ENCODE results near the gene WNK2.

WNK2 gene

DNA sequence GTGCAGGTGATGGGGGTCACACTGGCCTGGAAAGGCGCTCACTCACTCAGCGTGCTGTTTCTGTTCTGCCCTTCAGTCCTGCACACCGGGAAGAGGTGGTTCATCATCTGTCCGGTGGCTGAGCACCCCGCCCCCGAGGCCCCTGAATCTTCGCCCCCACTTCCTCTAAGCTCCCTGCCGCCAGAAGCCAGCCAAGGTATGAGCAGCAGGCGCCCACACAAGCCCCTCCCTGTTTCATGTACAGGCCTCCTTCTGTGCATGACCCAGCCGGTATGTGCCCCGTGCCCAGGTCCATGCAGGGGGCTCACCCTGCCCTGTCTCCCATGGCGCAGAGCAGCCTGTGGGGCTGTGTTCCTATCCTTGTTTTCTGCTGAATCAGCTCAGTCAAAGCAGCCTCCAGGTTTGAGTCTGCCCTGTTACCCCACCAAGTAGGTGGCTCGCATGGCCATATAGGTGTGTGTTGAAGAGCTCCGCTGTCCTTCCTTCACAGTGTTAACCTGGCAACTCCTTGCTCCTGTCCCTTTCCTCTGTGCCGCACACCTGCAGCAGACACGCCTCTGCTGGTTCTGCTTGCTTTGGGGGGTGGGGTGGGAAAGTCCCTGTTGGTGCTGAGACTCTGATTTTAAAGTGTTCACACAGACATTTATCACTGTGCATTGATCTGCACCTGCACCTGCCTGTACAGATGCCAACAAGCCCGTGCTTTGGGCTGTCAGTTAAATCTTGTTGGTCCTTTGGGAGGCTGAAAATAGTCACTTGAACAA, 84.8 kb downstream of the WNK2 start:
- ATAC-seq: peak; percentile 41 to 53

DNA sequence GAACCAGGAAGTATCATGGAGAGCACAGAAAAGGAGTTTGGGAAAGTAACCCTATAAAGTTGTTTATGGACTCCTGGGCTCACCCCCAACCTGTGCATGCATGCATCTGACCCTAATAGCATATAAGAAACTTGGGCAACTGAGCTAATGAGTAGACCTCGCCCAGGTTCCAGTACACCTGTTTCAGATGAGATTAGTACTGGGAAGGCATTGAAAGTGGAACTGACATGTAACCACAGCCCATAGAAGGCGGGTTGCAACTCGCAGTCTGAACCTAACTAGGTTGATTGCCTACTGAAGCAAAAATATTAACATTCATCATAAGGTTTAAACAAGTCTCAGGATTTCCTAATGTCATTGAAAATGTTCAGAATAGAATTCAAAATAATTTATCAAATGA, 87.0 kb downstream of the WNK2 start:
- no peak for ATAC-seq

DNA sequence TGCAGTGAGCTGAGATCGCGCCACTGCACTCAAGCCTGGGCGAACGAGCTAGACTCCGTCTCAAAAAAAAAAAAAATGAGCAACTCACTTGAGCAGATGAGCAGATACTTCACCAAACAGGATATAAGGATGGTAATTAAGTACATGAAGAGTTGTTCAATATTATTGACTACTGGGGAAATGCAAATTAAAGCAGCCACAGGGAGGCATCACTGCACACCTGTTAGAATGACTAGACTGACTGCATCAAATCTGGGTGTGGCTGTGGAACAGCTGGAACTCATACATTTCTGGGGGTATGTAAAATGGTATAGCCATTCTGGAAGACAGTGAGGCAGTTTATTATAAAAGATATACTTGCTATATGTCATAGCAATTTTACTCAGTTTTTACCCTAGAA, 93.0 kb downstream of the WNK2 start:
- ATAC-seq: no peak

DNA sequence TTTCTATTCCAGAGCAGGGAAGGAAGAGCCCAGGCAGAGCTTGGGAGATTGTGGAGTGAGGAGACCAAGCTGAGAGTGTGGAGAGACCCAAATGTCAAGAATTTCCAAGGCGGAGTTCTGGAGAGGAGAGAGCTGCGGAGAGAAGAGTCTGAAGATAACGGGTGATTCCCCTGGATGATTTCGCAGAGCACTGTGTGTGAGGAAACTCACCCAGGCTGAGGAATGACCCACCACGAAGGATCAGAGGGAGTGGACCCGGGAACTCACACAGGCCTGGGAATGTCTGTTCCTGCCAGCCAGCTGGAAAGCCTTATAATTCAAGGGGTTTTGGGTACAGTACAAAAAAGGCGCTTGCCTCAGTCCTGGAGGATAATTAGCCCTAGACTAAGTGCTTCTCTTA, 94.2 kb downstream of the WNK2 start:
- no peak for ATAC-seq

DNA sequence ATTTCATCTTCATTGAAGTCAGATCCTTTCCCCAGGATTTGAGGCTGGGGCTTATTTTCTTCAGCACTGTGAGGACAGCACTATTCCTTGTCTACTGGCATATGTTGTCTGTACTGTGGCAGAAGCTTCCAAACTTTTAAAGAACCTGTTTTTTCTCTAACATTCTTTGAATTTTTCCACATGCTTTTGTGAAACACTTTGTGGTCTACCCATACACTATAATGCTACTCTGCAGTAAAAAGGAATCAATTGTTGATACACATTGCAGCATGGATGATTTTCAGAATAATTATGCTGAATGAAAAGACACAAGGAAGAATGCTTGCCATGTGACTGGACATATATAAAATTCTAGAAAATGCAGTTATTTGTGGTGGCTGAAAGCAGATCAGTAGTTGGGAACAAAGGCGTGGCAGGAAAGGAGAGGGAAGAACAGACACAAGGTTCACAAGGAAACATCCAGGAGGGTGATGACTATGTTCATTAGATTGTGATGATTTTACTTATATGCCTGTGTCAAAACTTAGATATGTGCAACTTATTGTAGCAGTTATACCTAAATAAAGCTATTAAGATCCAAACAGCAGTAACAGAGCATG, 96.8 kb downstream of the WNK2 start:
- no peak for ATAC-seq

DNA sequence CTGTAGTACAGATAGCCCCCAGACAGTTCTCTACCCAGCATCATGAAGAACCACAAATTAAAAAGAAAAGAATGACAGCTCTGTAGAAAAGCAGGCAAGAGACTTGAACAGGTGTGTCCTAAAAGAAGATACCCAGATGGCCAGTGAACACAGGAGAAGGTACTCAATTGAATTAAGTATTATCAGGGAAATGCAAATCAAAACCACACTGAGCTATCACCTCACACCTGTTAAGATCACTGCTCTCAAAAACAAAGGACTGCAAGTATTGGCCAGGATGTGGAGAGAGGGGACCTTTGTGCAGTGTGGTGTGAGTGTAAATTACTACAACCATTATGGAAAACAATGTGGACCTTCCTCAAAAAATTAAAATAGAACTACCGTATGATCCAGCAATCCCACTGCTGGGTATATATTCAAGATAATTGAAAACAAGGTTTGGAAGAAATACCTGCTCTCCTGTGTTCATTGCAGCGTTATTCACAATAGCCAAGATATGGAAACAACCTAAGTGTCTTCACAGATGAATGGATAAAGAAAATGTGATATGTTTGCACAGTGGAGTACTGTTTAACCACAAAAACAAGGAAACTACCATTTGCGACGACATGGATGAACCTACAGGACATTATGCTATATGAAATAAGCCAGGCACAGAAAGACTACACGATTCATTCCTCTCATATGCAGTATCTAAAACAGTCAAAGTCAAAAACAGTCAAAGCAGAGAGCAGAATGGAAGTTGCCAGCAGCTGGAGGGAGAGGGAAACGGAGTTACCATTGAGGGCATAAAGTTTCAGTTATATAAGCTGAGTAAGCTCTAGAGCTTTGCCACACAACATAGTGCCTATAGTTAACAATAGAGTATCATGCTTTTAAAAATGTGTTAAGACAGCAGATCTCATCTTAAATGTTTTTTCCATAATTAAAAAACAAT, 102.6 kb downstream of the WNK2 start:
- no peak for ATAC-seq

DNA sequence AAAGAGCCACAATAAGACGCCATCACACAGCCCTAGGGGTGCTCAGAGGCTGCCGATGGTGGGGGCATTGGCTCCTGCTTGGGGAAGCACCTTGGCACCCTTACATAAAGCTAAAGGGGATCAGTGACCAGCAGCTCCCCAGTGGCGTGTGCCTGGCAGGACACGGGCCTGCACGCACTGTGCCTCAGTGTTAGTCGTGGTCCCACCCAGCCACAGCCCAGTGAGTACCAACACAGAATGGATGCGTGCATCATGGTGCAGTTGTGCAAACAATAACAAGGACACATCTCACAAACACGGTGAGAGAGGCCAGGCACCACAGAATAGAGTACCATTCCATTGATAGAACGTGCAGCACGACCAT, 103.2 kb downstream of the WNK2 start:
- ATAC-seq: no peak

DNA sequence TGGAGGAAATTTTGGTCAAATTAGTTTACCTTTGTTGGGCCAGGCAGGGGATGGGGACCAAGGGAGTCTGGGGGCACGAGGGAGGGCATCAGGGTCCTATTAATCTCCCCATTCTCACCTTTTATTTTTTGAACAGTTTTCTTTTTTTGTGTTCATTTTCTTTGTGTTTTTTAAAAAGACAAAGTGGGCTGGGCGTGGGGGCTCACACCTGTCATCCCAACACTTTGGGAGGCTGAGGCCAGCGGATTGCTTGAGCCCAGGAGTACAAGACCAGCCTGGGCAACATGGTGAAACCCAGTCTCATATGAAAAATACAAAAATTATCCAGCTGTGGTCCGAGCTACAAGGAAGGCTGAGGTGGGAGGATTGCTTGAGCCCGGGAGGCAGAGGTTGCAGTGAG, 103.7 kb downstream of the WNK2 start:
- no peak for ATAC-seq

DNA sequence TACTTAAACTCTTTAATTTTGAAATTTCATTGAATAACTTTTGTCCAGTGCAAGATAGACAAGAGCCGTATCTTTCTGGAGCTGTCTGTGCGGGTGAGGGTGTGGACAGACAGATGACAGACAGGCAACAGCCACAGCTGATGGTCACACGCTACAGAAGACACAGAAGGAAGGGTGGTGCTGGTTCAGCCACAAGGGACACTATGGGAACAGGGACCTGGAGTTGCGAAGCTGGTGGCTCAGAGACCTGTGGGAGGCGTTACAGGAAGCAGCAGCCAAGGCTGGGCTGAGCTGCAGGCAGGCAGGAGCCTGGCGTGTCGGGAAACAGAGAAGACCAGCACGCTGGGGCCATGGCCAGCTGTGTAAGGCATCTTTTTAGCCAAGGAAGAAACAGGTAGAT, 104.4 kb downstream of the WNK2 start:
- ATAC-seq: no peak

DNA sequence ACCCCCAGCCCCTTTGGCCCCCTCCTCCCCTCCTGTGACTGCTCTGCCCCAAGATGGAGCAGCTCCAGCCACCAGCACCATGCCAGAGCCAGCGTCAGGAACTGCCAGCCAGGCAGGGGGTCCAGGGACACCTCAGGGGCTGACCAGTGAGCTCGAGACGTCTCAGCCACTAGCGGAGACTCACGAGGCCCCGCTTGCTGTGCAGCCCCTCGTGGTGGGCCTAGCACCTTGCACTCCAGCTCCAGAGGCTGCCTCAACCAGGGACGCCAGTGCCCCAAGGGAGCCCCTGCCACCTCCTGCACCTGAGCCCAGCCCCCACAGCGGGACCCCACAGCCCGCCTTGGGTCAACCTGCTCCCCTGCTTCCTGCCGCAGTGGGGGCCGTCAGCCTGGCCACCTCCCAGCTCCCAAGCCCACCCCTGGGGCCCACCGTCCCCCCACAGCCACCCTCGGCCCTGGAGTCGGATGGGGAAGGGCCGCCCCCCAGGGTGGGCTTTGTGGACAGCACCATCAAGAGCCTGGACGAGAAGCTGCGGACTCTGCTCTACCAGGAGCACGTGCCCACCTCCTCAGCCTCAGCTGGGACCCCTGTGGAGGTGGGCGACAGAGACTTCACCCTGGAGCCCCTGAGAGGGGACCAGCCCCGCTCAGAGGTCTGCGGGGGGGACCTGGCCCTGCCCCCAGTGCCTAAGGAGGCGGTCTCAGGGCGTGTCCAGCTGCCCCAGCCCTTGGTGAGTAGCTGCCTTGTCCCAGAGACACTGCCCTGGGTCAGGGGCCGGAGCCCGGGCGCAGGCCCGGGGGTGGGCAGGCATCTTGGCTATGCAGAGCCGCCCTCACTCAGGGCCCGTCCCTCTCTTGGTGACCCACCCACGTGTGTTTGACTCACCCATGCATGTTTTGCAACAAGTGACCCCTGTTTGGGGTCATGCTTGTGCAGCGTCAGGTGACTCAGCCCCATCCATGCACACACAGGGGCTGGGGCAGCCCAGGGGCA, 105.2 kb downstream of the WNK2 start:
- ATAC-seq: no peak

DNA sequence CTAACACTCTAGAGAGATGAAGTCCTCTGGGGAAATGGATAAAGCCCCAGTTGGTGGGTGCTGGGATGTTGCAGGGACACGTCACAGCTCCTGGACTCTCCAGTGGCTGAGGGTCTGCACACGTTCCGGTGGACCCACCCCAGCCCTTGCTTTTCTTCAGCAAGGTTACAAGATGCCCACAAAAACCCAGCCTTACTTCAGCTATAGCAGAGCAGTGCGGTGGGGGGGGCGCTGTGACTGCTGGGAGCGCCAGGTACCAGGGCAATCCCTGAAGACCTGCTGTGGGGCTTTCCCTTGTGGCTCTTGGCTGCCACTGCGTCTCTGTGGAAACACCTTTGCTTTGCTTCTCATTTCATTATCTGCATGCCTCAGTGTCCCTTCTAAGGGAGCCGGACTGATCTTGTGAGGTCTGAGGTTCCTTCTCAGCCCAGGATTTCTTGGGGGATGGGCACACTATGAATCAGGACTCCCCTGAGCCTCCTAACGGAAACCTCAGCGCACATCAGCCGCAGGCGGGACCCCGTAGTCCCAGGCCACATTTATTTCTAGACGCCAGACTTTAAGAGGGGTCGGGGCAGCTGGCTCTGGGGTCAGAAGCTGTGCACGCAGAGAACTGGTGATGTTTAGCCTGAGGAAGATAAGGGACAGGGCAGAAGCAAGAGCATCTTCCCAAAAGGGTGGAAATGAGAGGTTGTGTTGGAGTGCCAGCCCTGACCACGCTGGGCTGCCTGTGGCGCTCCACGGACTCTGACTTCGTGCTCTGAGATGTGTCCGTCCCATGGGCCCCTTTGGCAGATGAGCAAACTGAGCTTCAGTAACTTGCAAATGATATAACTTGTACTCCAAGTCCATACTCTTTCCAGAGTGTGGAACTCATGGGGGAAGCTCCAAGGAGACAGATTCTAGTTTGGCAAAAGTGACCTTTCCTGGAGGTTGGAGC, 106.8 kb downstream of the WNK2 start:
- ATAC-seq: no peak

DNA sequence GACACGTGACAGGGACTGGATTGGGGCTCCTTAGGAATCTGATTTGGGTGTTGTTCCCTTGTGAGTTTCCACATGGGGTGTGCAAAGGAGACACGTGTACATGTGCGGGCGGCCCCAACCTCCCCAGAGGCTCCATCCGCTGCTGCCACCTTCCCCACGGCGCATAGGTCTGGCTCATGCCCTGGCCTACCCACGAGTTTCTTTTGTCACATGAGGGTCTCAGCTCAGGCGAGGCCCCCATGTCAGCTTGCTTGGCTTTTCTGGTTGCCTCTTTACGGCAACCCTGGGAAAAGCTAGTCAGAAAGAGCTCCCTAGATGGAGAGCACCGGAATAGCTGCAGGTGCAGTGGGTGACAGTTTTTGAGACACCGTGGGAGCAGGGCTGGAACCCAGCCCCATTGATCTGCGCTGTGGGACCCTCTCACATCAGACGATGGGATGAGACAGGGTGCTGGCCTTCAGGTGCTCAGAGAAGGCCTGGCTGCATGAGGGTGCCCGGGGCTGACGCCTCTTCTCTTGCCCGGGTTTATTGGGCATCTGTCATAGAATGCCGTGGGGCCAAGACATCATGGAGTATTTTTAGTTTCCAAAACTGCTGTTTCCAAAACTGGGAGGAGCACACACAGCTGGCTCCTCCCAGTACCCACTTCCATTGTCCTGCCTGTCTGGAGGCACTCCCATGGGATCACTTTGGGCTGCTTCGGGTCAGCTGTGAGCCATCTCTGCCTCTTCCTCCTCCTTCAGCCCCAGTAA, 107.8 kb downstream of the WNK2 start:
- ATAC-seq: no peak

DNA sequence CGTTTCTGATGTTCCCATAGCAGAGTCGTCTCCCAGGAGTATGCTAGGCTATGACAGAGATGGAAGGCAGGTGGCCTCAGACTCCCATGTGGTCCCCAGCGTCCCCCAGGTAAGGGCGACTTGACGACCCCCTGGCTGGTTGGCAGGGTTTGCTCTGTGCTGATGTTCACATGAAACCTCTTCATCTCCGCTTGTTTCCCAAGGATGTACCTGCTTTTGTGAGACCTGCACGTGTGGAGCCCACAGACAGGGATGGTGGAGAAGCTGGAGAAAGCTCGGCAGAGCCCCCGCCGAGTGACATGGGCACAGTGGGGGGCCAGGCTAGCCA, 108.3 kb downstream of the WNK2 start:
- no peak for ATAC-seq

DNA sequence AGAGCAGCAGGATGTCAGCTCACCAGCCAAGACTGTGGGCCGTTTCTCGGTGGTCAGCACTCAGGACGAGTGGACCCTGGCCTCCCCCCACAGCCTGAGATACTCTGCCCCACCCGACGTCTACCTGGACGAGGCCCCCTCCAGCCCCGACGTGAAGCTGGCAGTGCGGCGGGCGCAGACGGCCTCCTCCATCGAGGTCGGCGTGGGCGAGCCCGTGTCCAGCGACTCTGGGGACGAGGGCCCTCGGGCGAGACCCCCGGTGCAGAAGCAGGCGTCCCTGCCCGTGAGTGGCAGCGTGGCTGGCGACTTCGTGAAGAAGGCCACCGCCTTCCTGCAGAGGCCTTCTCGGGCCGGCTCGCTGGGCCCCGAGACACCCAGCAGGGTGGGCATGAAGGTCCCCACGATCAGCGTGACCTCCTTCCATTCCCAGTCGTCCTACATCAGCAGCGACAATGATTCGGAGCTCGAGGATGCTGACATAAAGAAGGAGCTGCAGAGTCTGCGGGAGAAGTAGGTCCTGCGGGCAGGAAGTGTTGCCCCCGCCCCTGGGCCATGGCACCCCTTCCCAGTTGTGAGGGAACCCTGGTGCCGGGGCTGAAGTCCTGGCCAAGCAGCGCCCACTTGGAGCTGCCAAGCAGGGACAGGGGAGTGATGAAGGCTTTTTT, 108.9 kb downstream of the WNK2 start:
- ATAC-seq: no peak

DNA sequence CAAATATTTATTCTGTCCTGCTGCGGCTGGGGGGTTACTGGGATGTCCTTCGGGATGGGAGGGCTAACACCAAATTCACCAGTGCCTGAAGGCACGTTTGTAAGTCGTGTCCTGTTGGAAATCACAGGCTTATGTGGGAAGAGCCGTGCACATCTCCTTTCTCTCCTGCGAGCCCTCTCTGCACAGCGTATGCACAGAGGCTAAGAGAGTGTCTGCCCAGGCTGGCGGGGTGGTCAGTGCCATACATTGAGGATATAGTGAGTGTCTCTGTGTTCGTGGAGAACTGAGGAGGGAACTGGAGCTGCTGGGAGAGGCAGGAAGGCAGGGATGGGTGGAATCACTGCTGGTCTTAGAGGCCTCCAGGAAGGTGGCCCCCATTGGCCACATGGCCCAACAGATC, 110.1 kb downstream of the WNK2 start:
- ATAC-seq: no peak

DNA sequence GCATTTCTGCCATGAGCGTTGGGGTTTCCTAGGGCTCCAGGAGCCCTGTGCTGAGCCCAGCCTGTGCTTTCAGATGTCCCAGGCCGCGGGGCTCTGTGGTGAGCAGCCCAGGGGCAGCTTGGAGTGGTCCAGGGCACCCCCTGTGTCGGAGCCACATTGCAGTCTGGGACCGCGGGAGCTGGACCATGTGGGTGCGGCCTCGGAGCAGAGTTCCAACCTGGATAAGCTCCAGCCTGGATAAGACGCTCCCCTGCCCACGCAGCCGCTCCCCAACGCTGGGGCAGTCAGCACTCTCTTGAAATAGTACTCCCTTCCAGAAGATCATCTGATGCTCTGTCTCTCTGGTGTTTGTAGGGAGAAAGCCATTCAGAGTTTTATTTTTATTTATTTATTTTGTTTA, 111.1 kb downstream of the WNK2 start:
- no peak for ATAC-seq

DNA sequence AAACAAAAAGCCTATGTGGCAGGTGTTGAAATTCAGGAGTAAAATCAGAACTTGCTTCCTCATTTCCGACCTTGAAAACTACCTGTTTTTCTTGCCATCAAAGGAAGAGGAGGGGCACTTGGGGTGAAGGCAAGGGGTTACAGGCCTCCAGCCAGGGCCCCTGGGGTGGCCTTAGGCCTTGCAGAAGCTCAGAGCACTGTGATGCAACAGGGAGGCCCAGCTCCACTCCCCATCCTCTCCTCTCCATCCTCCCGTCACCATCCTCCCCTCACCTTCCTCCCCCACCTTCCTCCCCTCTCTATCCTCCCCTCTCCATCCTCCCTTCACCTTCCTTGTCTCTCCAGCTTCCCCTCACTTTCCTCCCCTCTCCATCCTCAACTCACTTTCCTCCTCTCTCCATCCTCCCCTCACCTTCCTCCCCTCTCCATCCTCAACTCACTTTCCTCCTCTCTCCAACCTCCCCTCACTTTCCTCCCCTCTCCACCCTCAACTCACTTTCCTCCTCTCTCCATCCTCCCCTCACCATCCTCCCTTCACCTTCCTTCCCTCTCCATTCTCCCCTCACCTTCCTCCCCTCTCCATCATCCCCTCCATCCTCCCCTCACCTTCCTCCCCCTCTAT, 111.6 kb downstream of the WNK2 start:
- no peak for ATAC-seq

DNA sequence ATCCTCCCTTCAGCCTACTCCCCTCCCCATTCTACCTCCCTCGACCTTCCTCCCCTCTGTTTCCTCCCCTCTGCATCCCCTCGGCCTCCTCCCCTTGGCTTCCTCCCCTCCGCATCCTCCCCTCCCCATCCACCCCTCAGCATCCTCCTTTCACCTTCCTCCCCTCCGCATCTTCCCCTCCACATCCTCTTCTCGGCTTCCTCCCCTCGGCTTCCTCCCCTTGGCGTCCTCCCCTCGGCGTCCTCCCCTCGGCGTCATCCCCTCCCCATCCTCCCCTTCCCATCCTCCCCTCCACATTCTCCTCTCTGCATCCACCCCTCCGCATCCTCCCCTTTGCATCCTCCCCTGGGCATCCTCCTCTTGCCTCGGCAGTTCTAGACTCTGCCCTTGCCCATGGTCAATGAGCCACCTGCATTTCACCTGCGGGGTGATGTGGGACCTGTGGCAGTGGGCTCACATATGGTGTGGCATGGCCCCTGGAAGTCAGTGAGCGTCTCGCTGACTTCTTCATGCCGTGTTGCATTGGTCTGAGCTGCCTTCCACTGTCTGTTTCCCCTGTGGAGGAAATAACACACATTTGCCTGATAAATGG, 113.0 kb downstream of the WNK2 start:
- no peak for ATAC-seq
